Peyer's patch (tissue), 4 donors: Measurements from ENCODE around the gene TNFSF12. TPM values are rescaled to one million over a fixed set of nuclear protein-coding genes. Genes with fewer than 3 reads are reported as not detected.

Experiments used
- DNase-seq, 3 donors: peaks; one replicate each; pipeline ENCODE4 v3.0.0-alpha.2; 2017 to 2019
- H3K27ac ChIP-seq, 4 donors: fragments of 200-600 bp; sonication (generic); one replicate each; pipeline ENCODE4 v1.5.1; 2016 to 2019
- H3K27me3 ChIP-seq, 2 donors: fragments of 200-600 bp; sonication (generic); one replicate each; pipeline ENCODE4 v1.5.1; 2019
- H3K36me3 ChIP-seq, 3 donors: fragments of 200-600 bp; sonication (generic); one replicate each; pipeline ENCODE4 v1.5.1; 2016 to 2019
- H3K4me1 ChIP-seq, 4 donors: fragments of 200-600 bp; sonication (generic); one replicate each; pipeline ENCODE4 v1.5.1; 2016 to 2019
- H3K4me3 ChIP-seq, 4 donors: fragments of 200-600 bp; sonication (generic); 1 replicate in 3 of 4; 2 replicates in 1 of 4; pipeline ENCODE4 v1.5.1; 2016 to 2019; ENCODE audit warnings: mild to moderate bottlenecking in 1 of 4
- H3K9me3 ChIP-seq, 4 donors: fragments of 200-600 bp; sonication (generic); one replicate each; pipeline ENCODE4 v1.5.1; 2016 to 2019; ENCODE audit warnings: mild to moderate bottlenecking in 1 of 4
- CTCF ChIP-seq, 6 experiments: fragments of 450-650 bp in 4 of 6; fragments of 200-600 bp in 2 of 6; sonication (generic) in 1 of 6; IDR thresholded peaks; one replicate each; pipeline ENCODE4 v1.5.1; 2017 to 2019; ENCODE audit warnings: antibody characterized with exemption in 6 of 6, mild to moderate bottlenecking in 3 of 6, moderate library complexity in 1 of 6
- POLR2A ChIP-seq, 2 donors: fragments of 450-650 bp; IDR thresholded peaks; one replicate each; pipeline ENCODE4 v1.5.1; 2017; ENCODE audit warnings: antibody characterized with exemption in 2 of 2, mild to moderate bottlenecking in 2 of 2, moderate library complexity in 2 of 2
- total RNA-seq, 4 donors: library from RNA; depleted of rRNA; stranded (reverse); fragments of >200 nt; gene quantifications; one replicate each; pipeline ENCODE4 v1.1.0, GENCODE V29; 2016

Gene TNFSF12
- total RNA-seq, 4 donors from 2014 or later: 7.6 to 58.6 (median 15.2) TPM

GRCh38 chr17:7555320-7555948 lies 6.6 kb downstream of the TNFSF12 start:
- H3K27me3 ChIP-seq: no peaks in the 10 kb centered on the region
- no peaks in the 10 kb centered on the region for H3K36me3 ChIP-seq
- no peak overlapping the region for H3K4me3 ChIP-seq
- TF ChIP-seq CTCF (IDR thresholded peaks at IDR 0.05) (no peak), POLR2A (IDR thresholded peaks at IDR 0.05) (no peak)
- peaks cover 4 to 37% (median 26%) of the 10 kb centered on the region in 4 donors for H3K4me1 ChIP-seq
- no peak overlapping the region for H3K27ac ChIP-seq
- H3K9me3 ChIP-seq: no peaks in the 10 kb centered on the region
- DNase-seq: no peak

- TF ChIP-seq CTCF (IDR thresholded peaks at IDR 0.05) (no peak), POLR2A (IDR thresholded peaks at IDR 0.05) (no peak)
- no peak for DNase-seq
- H3K27me3 ChIP-seq: no peaks in the 10 kb centered on the region
- H3K4me1 ChIP-seq: peaks cover 4 to 42% (median 28%) of the 10 kb centered on the region in 4 donors
- H3K36me3 ChIP-seq: no peaks in the 10 kb centered on the region
- peak overlapping the region in 3 of 4 donors; percentile 89 to 99 (median 92) for H3K27ac ChIP-seq
- peak overlapping the region in 2 of 4 donors; percentile 71 to 99 for H3K4me3 ChIP-seq
- peaks cover 0 to 2% (median 0%) of the 10 kb centered on the region in 4 donors for H3K9me3 ChIP-seq
Measured at GRCh38 chr17:7556627-7557026, 7.8 kb downstream of the TNFSF12 start.

- Histone ChIP-seq H3K9me3 (peaks cover 0 to 4% (median 0%) of the 10 kb centered on the region in 4 donors), H3K4me3 (peak overlapping the region in 2 of 4 donors; percentile 71 to 99), H3K36me3 (no peaks in the 10 kb centered on the region), H3K27ac (peak overlapping the region; percentile 89 to 99 (median 93)), H3K27me3 (no peaks in the 10 kb centered on the region), H3K4me1 (peaks cover 4 to 42% (median 28%) of the 10 kb centered on the region in 4 donors)
- TF ChIP-seq CTCF (IDR thresholded peaks at IDR 0.05) (peak in 2 of 6 experiments; percentile 24 to 31), POLR2A (IDR thresholded peaks at IDR 0.05) (peak; percentile 39 to 71)
- DNase-seq: peak in 2 of 3 donors; percentile 73 to 78
Measured at GRCh38 chr17:7557147-7557764, 8.4 kb downstream of the TNFSF12 start.

GRCh38 chr17:7557775-7558543 lies 9.1 kb downstream of the TNFSF12 start:
- no peaks in the 10 kb centered on the region for H3K36me3 ChIP-seq
- no peaks in the 10 kb centered on the region for H3K27me3 ChIP-seq
- H3K9me3 ChIP-seq: peaks cover 0 to 4% (median 0%) of the 10 kb centered on the region in 4 donors
- peak; percentile 77 to 94 (median 93) for DNase-seq
- H3K4me3 ChIP-seq: peak overlapping the region; percentile 17 to 99 (median 51)
- H3K27ac ChIP-seq: peak overlapping the region; percentile 89 to 99 (median 93)
- H3K4me1 ChIP-seq: peaks cover 7 to 49% (median 32%) of the 10 kb centered on the region in 4 donors
- TF ChIP-seq POLR2A (IDR thresholded peaks at IDR 0.05) (peak; percentile 83 to 87), CTCF (IDR thresholded peaks at IDR 0.05) (peak in 2 of 6 experiments; percentile 8 to 11)

GRCh38 chr17:7558544-7559319 lies 9.9 kb downstream of the TNFSF12 start, which contains the start of gene TNFSF13:
Gene TNFSF13, plus strand, starts transcription at chr17:7558750. Its CDS starts 290 bp downstream, at chr17:7559040.
- Histone ChIP-seq H3K4me1 (peaks cover 9 to 57% (median 32%) of the 10 kb centered on the region in 4 donors), H3K27ac (peak within 1 kb of the TSS; percentile 89 to 99 (median 93)), H3K36me3 (peaks cover 0 to 6% (median 0%) of the 10 kb centered on the region in 3 donors), H3K4me3 (peak within 1 kb of the TSS; percentile 17 to 99 (median 51)), H3K27me3 (no peaks in the 10 kb centered on the region), H3K9me3 (peaks cover 0 to 4% (median 0%) of the 10 kb centered on the region in 4 donors)
- TF ChIP-seq POLR2A (IDR thresholded peaks at IDR 0.05) (no peak), CTCF (IDR thresholded peaks at IDR 0.05) (no peak)
- peak; percentile 39 to 78 (median 67) for DNase-seq
